NCI-H1105 (cell line): ENCODE results near the gene LDLRAD3.

Source experiments
- DNase-seq: peaks from one replicate; lab custom pipeline; 2025; lab: John Stamatoyannopoulos, UW

LDLRAD3 gene

GRCh38 chr11:36077368-36077767 is 133.5 kb downstream of the LDLRAD3 start:
- no peak for DNase-seq

GRCh38 chr11:36077886-36078685 is 134.2 kb downstream of the LDLRAD3 start:
- DNase-seq, result no peak

GRCh38 chr11:36078686-36079055 is 134.8 kb downstream of the LDLRAD3 start:
- DNase-seq, result no peak

- no peak for DNase-seq
Observed at GRCh38 chr11:36079878-36080675, 136.2 kb downstream of the LDLRAD3 start.

GRCh38 chr11:36081274-36081945 is 137.5 kb downstream of the LDLRAD3 start:
- DNase-seq, result no peak

GRCh38 chr11:36086366-36086765 is 142.5 kb downstream of the LDLRAD3 start:
- DNase-seq, result no peak

- no peak for DNase-seq
Observed at GRCh38 chr11:36088266-36088972, 144.6 kb downstream of the LDLRAD3 start.

GRCh38 chr11:36089920-36090319 is 146.1 kb downstream of the LDLRAD3 start:
- no peak for DNase-seq

GRCh38 chr11:36090356-36091109 is 146.7 kb downstream of the LDLRAD3 start:
- no peak for DNase-seq

- DNase-seq, result no peak
Observed at GRCh38 chr11:36091256-36091811, 147.5 kb downstream of the LDLRAD3 start.

GRCh38 chr11:36092314-36093030 is 148.6 kb downstream of the LDLRAD3 start:
- DNase-seq, result no peak

- DNase-seq, result no peak
Observed at GRCh38 chr11:36093548-36093947, 149.7 kb downstream of the LDLRAD3 start.

- DNase-seq, result no peak
Observed at GRCh38 chr11:36094164-36094563, 150.3 kb downstream of the LDLRAD3 start.

- no peak for DNase-seq
Observed at GRCh38 chr11:36095716-36096115, 151.9 kb downstream of the LDLRAD3 start.

- DNase-seq, result no peak
Observed at GRCh38 chr11:36097219-36097650, 153.4 kb downstream of the LDLRAD3 start.

GRCh38 chr11:36098087-36098486 is 154.2 kb downstream of the LDLRAD3 start:
- no peak for DNase-seq

- no peak for DNase-seq
Observed at GRCh38 chr11:36098853-36099375, 155.1 kb downstream of the LDLRAD3 start.

GRCh38 chr11:36101466-36101865 is 157.6 kb downstream of the LDLRAD3 start:
- no peak for DNase-seq

GRCh38 chr11:36102868-36103267 is 159.0 kb downstream of the LDLRAD3 start:
- DNase-seq, result no peak

- no peak for DNase-seq
Observed at GRCh38 chr11:36103933-36104530, 160.2 kb downstream of the LDLRAD3 start.
